Aorta (tissue), 5 donors: ENCODE results near the gene NKD2. TPM values are rescaled to one million over a fixed set of nuclear protein-coding genes. Genes with fewer than 3 reads are reported as not detected.
"Not testable (repeated sequence)": the region's sequence is repeated elsewhere in the genome, so short reads cannot be mapped to it uniquely, and the experiment has no call there.

Experiments used
- ATAC-seq: fragments of 200-7000 bp; cut with Tn5 transposase; one replicate; pipeline ENCODE4 v1.9.1; 2022; ENCODE audit warnings: moderate library complexity; ENCODE audit not compliant: low FRiP score
- DNase-seq, 2 donors: peaks; one replicate each; pipeline ENCODE4 v3.0.0-alpha.2; 2020
- H3K27ac ChIP-seq, 2 donors: one replicate each; pipeline ENCODE4 v1.5.1; 2013; ENCODE audit warnings: low read length in 2 of 2, mild to moderate bottlenecking in 2 of 2, moderate library complexity in 2 of 2, control low read depth in 1 of 2, inconsistent platforms in 1 of 2, low read depth in 1 of 2
- H3K27me3 ChIP-seq, 2 donors: one replicate each; pipeline ENCODE4 v1.6.1; 2013; ENCODE audit warnings: control low read depth in 1 of 2, low read length in 1 of 2, mild to moderate bottlenecking in 1 of 2, moderate library complexity in 1 of 2; ENCODE audit not compliant: insufficient read depth in 2 of 2, control insufficient read depth in 1 of 2
- H3K36me3 ChIP-seq, 2 donors: one replicate each; pipeline ENCODE4 v1.6.1; 2013; ENCODE audit warnings: control low read depth in 1 of 2, low read length in 1 of 2, mild to moderate bottlenecking in 1 of 2; ENCODE audit not compliant: insufficient read depth in 2 of 2, control insufficient read depth in 1 of 2
- H3K4me1 ChIP-seq, 2 donors: one replicate each; pipeline ENCODE4 v1.6.1; 2013; ENCODE audit warnings: low read length in 2 of 2, control low read depth in 1 of 2, mild to moderate bottlenecking in 1 of 2, moderate library complexity in 1 of 2; ENCODE audit not compliant: insufficient read depth in 2 of 2, control insufficient read depth in 1 of 2
- H3K4me3 ChIP-seq, 2 donors: one replicate each; pipeline ENCODE4 v1.5.1; 2013; ENCODE audit warnings: low read length in 2 of 2, control low read depth in 1 of 2, mild to moderate bottlenecking in 1 of 2
- H3K9me3 ChIP-seq: one replicate; pipeline ENCODE4 v1.6.1; 2013; ENCODE audit warnings: mild to moderate bottlenecking, low read length; ENCODE audit not compliant: control insufficient read depth
- WGBS, 2 donors: extraction: QIAGEN DNeasy Blood & Tissue Kit; methylation state at CpG; one replicate each; pipeline ENCODE4 v1.1.7; 2013; 5-methylcytosine and 5-hydroxymethylcytosine counted together
- intact Hi-C, 2 donors: fragments of 100-400 bp; cut with DNase I; formaldehyde crosslinking; loops; one replicate each; pipeline versions ENCODE4 v1.14.2 to v1.15.0; 2022
- polyA plus RNA-seq, 2 donors: library from polyadenylated mRNA; stranded (reverse); fragments of 200-250 nt; gene quantifications; one replicate each; pipeline ENCODE4 v1.2.3, GENCODE V29; 2013
- total RNA-seq, 2 donors: library from RNA; stranded (reverse); fragmentation: NEBNext Ultra II Directional; extraction: Animal tissue kit (Norgen Biotek cat#: 25700); gene quantifications; one replicate each; pipeline ENCODE4 v1.2.1, GENCODE V29; 2021
- donor health status: healthy with polysubstance abuse.
- donor health status: Bipolar disorder and iron deficiency.
- donor health status: DM: no; HTN: no; CAD: no.
- donor health status: DM: no; HTN: no; CAD: no.
- donor health status: DM: yes; HTN: yes; CAD: no.

The NKD2 gene
- total and polyA plus RNA-seq, 4 donors = 0.10 to 6.8 (median 2.8) TPM; not detected in 1

GRCh38 chr5:1077026-1077425 is 68.4 kb downstream of the NKD2 start:
- no peaks in the 10 kb centered on the region for H3K36me3 ChIP-seq
- WGBS, 2 donors = 92 to 97% methylated on average over 19 of the region's 19 CpGs

GRCh38 chr5:1077491-1078020 is 69.0 kb downstream of the NKD2 start:
- Histone ChIP-seq H3K27ac (no peak overlapping the region), H3K27me3 (no peaks in the 10 kb centered on the region), H3K36me3 (no peaks in the 10 kb centered on the region), H3K9me3 (no peaks in the 10 kb centered on the region), H3K4me1 (no peaks in the 10 kb centered on the region), H3K4me3 (no peak overlapping the region)
- WGBS, 2 donors = 94 to 97% methylated on average over 27 of the region's 27 CpGs
- DNase-seq = no peak
- intact Hi-C loops = no loop called here
- ATAC-seq = no peak

More at GRCh38 chr5:1077026-1077425, 68.4 kb downstream of the NKD2 start:
- Histone ChIP-seq H3K9me3 (no peaks in the 10 kb centered on the region), H3K4me1 (no peaks in the 10 kb centered on the region), H3K27ac (no peak overlapping the region), H3K4me3 (no peak overlapping the region), H3K27me3 (no peaks in the 10 kb centered on the region)
- no peak for ATAC-seq
- intact Hi-C loops = no loop called here
- no peak for DNase-seq

DNA sequence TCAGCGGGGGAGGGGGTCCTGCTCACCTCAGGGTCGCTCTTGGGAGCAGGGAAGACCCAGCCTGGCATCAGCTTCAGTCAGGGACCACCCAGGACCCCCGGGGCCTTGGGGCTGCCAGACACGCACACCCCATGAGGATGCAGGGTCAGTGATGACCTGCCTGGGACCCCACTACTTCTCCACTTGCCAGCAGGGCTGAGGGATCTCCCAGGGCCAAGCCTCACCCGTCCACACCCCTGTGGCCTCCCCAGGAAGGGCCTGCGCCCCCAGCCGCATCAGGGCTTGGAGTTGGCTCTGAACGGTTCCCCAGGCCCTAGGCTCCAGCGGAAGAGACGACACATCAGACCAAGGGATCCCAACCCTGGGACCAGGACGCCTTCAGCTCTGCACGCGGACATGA is 69.6 kb downstream of the NKD2 start:
- no peak for DNase-seq
- Histone ChIP-seq H3K4me1 (no peaks in the 10 kb centered on the region), H3K27ac (no peak overlapping the region), H3K4me3 (no peak overlapping the region), H3K9me3 (no peaks in the 10 kb centered on the region), H3K27me3 (no peaks in the 10 kb centered on the region), H3K36me3 (no peaks in the 10 kb centered on the region)
- 94 to 97% methylated on average over 13 of the region's 13 CpGs for WGBS, 2 donors
- intact Hi-C loops = no loop called here
- ATAC-seq = no peak

GRCh38 chr5:1078851-1079250 is 70.2 kb downstream of the NKD2 start:
- H3K27ac ChIP-seq = no peak overlapping the region
- no peak for DNase-seq
- H3K4me3 ChIP-seq = no peak overlapping the region
- 95 to 96% methylated on average over 21 to 23 of the region's 23 CpGs for WGBS, 2 donors
- H3K9me3 ChIP-seq = no peaks in the 10 kb centered on the region
- no peaks in the 10 kb centered on the region for H3K4me1 ChIP-seq
- no peak for ATAC-seq
- intact Hi-C loops = no loop called here
- H3K36me3 ChIP-seq = no peaks in the 10 kb centered on the region
- no peaks in the 10 kb centered on the region for H3K27me3 ChIP-seq

DNA sequence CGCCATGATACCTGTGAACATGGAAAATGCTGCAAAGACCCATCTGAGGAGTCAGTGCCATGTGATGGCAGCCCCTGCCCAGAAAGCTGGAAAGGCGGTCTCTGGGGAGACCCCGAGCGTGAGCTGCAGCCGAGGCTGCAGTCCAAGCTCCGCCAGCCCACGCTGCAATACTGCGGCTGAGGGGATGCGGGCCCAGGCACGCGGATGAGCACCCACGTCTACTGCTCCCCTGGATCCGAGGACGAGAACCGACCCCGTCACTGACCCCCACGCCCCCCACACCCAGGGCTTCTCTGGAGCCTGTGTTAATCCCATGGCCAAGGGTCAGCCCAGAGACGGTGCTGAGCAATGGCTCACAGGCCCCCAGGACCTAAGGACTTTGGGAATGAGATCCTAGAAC is 70.9 kb downstream of the NKD2 start:
- DNase-seq (no peak), ATAC-seq (no peak)
- Histone ChIP-seq H3K27me3 (no peaks in the 10 kb centered on the region), H3K4me3 (no peak overlapping the region), H3K4me1 (no peaks in the 10 kb centered on the region), H3K36me3 (no peaks in the 10 kb centered on the region), H3K9me3 (no peaks in the 10 kb centered on the region), H3K27ac (no peak overlapping the region)
- intact Hi-C loops = no loop called here
- 95% methylated on average over 18 of the region's 18 CpGs for WGBS, 2 donors

- ATAC-seq (no peak), DNase-seq (no peak)
- Histone ChIP-seq H3K4me1 (no peaks in the 10 kb centered on the region), H3K36me3 (no peaks in the 10 kb centered on the region), H3K27me3 (no peaks in the 10 kb centered on the region), H3K27ac (no peak overlapping the region), H3K9me3 (no peaks in the 10 kb centered on the region), H3K4me3 (no peak overlapping the region)
- intact Hi-C loops = no loop called here
- 89 to 96% methylated on average over 21 to 31 of the region's 35 CpGs for WGBS, 2 donors
Observed at GRCh38 chr5:1079961-1080360, 71.4 kb downstream of the NKD2 start.

GRCh38 chr5:1080432-1080831 is 71.8 kb downstream of the NKD2 start:
- no peak for DNase-seq
- no peaks in the 10 kb centered on the region for H3K36me3 ChIP-seq
- WGBS, 2 donors = 80 to 87% methylated on average over 18 of the region's 18 CpGs
- no peak overlapping the region for H3K27ac ChIP-seq
- H3K9me3 ChIP-seq = no peaks in the 10 kb centered on the region
- intact Hi-C loops = no loop called here
- no peaks in the 10 kb centered on the region for H3K27me3 ChIP-seq
- H3K4me3 ChIP-seq = no peak overlapping the region
- no peak for ATAC-seq
- no peaks in the 10 kb centered on the region for H3K4me1 ChIP-seq

DNA sequence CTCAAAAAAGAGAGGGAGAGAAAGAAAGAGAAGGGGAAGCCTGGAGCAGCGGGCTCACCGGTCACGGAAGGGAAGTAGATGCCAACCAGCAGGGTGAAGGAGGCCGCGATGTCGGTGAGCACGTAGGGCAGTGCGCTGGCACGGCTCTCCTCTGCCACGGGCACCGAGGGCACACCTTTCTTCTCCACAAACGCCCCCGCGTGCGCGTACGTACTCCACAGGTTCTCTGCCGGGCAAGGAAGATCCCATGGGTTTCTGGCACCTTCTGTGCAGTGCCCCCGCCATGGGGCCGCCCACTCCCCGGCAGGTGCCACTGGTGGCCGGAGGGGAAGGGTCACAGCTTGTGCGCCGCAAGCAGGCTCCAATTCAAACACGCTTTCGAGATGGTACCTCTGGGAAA is 72.9 kb downstream of the NKD2 start:
- no peaks in the 10 kb centered on the region for H3K4me1 ChIP-seq
- intact Hi-C loops = no loop called here
- DNase-seq (no peak), ATAC-seq (no peak)
- H3K9me3 ChIP-seq = no peaks in the 10 kb centered on the region
- H3K4me3 ChIP-seq = no peak overlapping the region
- H3K27me3 ChIP-seq = no peaks in the 10 kb centered on the region
- H3K27ac ChIP-seq = no peak overlapping the region
- WGBS, 2 donors = 91 to 96% methylated on average over 23 to 26 of the region's 26 CpGs
- H3K36me3 ChIP-seq = no peaks in the 10 kb centered on the region

- intact Hi-C loops, H3K4me1 ChIP-seq, ATAC-seq, H3K4me3 ChIP-seq, H3K36me3 ChIP-seq, H3K9me3 ChIP-seq, DNase-seq, H3K27ac ChIP-seq, H3K27me3 ChIP-seq: not testable (repeated sequence)
- WGBS, 2 donors = 85 to 96% methylated on average over 15 of the region's 15 CpGs
Observed at GRCh38 chr5:1083026-1083425, 74.4 kb downstream of the NKD2 start.
